Caco-2 (cell line): Measurements from ENCODE around the gene PPIH. TPM values are rescaled to one million over a fixed set of nuclear protein-coding genes. Genes with fewer than 3 reads are reported as not detected.
A peak's percentile ranks its signal among the peaks of the same experiment; 100 is the strongest.

ENCODE experiments used
- BruUV-seq: library from RNA; stranded (reverse); fragments of 400-500 nt; replicated peaks from 2 replicates; lab custom pipeline; 2021; lab: Mats Ljungman, UMichigan
- CTCF ChIA-PET: fragments of 300-600 bp; sonication (Branson Sonifier 250); formaldehyde crosslinking; loops from one replicate; lab custom pipeline; 2022; ENCODE audit warnings: antibody characterized with exemption; lab: Charles Lee
- POLR2A ChIA-PET: fragments of 300-600 bp; sonication (Branson Sonifier 250); formaldehyde crosslinking; loops from one replicate; lab custom pipeline; 2022; ENCODE audit warnings: antibody characterized with exemption; lab: Charles Lee
- DNase-seq, 2 experiments: peaks; one replicate each; pipeline versions ENCODE4 v3.0.0 to v3.0.0-alpha.2; 2020 to 2022
- H3K27me3 ChIP-seq: replicated peaks from 2 replicates; pipeline ENCODE4 v1.6.0; 2011; ENCODE audit warnings: low read length; ENCODE audit not compliant: control insufficient read depth, insufficient read depth
- H3K36me3 ChIP-seq: 2 replicates; pipeline ENCODE4 v1.5.1; 2011; ENCODE audit warnings: low read length; ENCODE audit not compliant: control insufficient read depth, insufficient read depth
- H3K4me1 ChIP-seq: fragments of 250-450 bp; sonication (Bioruptor Pico); 2 replicates; pipeline ENCODE4 v1.5.1; 2020; ENCODE audit warnings: mild to moderate bottlenecking
- H3K4me3 ChIP-seq: 2 replicates; pipeline ENCODE4 v1.5.1; 2011; ENCODE audit warnings: low read depth, mild to moderate bottlenecking, control low read depth, low read length
- H3K9me3 ChIP-seq: fragments of 250-450 bp; sonication (Bioruptor Pico); 2 replicates; pipeline ENCODE4 v1.5.1; 2020; ENCODE audit warnings: mild to moderate bottlenecking, moderate library complexity
- H3K27ac Mint-ChIP-seq: one replicate; pipeline ENCODE4 v1.8.0; 2022; ENCODE audit warnings: mixed read lengths; ENCODE audit not compliant: unreplicated experiment
- H3K27me3 Mint-ChIP-seq: one replicate; pipeline ENCODE4 v1.8.0; 2022; ENCODE audit warnings: mixed read lengths; ENCODE audit not compliant: insufficient read depth, unreplicated experiment
- H3K36me3 Mint-ChIP-seq: one replicate; pipeline ENCODE4 v1.8.0; 2022; ENCODE audit warnings: mild to moderate bottlenecking, mixed read lengths; ENCODE audit not compliant: insufficient read depth, unreplicated experiment
- H3K4me1 Mint-ChIP-seq: one replicate; pipeline ENCODE4 v1.8.0; 2022; ENCODE audit warnings: low read depth, mixed read lengths; ENCODE audit not compliant: unreplicated experiment
- H3K4me3 Mint-ChIP-seq: one replicate; pipeline ENCODE4 v1.8.0; 2022; ENCODE audit warnings: mild to moderate bottlenecking, moderate library complexity, mixed read lengths; ENCODE audit not compliant: unreplicated experiment
- H3K9me3 Mint-ChIP-seq: one replicate; pipeline ENCODE4 v1.8.0; 2022; ENCODE audit warnings: mixed read lengths; ENCODE audit not compliant: unreplicated experiment
- intact Hi-C: fragments of 100-400 bp; cut with micrococcal nuclease; formaldehyde crosslinking; loops from one replicate; pipeline ENCODE4 v1.10.0; 2022; ENCODE audit not compliant: unreplicated experiment
- total RNA-seq: library from RNA; stranded (reverse); gene quantifications from 2 replicates; pipeline ENCODE4 v1.2.3, GENCODE V29; 2022
- TF ChIP-seq, protein P1 (sequence below), 2 experiments: fragments of 200-600 bp in 1 of 2; IDR thresholded peaks; 1 replicate in 1 of 2; 2 replicates in 1 of 2; pipeline versions ENCODE4 v1.5.1 to v1.8.0; 2011 to 2022; ENCODE audit warnings: antibody characterized with exemption in 1 of 2, control low read depth in 1 of 2, inconsistent platforms in 1 of 2, low read depth in 1 of 2, low read length in 1 of 2, mild to moderate bottlenecking in 1 of 2, moderate library complexity in 1 of 2; ENCODE audit not compliant: insufficient read depth in 1 of 2, severe bottlenecking in 1 of 2, unreplicated experiment in 1 of 2

PPIH gene
- total RNA-seq, 1 experiment from 2014 or later = 54.7 TPM

DNA sequence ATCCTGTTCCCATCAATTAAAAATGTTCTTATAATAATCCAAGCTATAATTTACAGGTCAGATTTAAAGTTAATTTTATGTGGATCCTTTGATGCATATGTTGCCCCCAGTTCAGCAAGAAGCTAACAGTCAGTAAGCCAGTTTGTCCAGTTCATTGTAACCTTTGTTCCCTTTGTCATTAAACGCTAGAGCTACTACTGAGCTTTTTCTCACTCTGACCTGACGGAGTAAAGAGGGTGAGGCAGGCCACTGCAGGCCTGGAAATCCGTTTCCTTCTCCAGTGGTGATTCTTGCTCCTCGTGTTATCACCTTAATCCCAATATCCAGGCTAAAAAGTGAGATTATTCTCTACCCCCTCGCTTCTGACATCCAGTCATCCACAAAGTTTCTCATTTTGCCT is 34.2 kb downstream of the PPIH start:
- H3K9me3 ChIP-seq = no peaks in the 10 kb centered on the region
- ChIA-PET CTCF (interaction anchor here (0.6 to 1.0 kb wide), 4 partner anchors 10 to 81 kb away, joined by 3 to 5 read pairs (median 4); partner anchors contain the start of genes C1orf50, P3H1 and YBX1), POLR2A (interaction anchor here (0.9 to 2.0 kb wide), 2 partner anchors 10 to 74 kb away, joined by 4 to 20 read pairs; partner anchors contain the start of genes C1orf50, P3H1 and YBX1)
- TF ChIP-seq, protein P1, sequence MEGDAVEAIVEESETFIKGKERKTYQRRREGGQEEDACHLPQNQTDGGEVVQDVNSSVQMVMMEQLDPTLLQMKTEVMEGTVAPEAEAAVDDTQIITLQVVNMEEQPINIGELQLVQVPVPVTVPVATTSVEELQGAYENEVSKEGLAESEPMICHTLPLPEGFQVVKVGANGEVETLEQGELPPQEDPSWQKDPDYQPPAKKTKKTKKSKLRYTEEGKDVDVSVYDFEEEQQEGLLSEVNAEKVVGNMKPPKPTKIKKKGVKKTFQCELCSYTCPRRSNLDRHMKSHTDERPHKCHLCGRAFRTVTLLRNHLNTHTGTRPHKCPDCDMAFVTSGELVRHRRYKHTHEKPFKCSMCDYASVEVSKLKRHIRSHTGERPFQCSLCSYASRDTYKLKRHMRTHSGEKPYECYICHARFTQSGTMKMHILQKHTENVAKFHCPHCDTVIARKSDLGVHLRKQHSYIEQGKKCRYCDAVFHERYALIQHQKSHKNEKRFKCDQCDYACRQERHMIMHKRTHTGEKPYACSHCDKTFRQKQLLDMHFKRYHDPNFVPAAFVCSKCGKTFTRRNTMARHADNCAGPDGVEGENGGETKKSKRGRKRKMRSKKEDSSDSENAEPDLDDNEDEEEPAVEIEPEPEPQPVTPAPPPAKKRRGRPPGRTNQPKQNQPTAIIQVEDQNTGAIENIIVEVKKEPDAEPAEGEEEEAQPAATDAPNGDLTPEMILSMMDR (IDR thresholded peaks at IDR 0.05; ENCODE audit: insufficient read depth in 1 of 2, low read depth in 1 of 2, low read length in 1 of 2, severe bottlenecking in 1 of 2, unreplicated experiment in 1 of 2) = no peak
- no peak overlapping the region for H3K4me3 ChIP-seq
- peak in 1 of 2 experiments; percentile 49 for DNase-seq
- peak overlapping the region; percentile 61 for H3K4me3 Mint-ChIP-seq
- peak overlapping the region; percentile 60 for H3K27ac Mint-ChIP-seq
- intact Hi-C loops = no loop called here
- H3K36me3 ChIP-seq = no peaks in the 10 kb centered on the region
- peaks cover 38% of the 10 kb centered on the region for H3K4me1 ChIP-seq
- BruUV-seq = no TSS peak
- no peaks in the 10 kb centered on the region for H3K27me3 Mint-ChIP-seq
- H3K27me3 ChIP-seq = no peaks in the 10 kb centered on the region
- peaks cover 57% of the 10 kb centered on the region for H3K36me3 Mint-ChIP-seq
- peaks cover 26% of the 10 kb centered on the region for H3K4me1 Mint-ChIP-seq
- no peaks in the 10 kb centered on the region for H3K9me3 Mint-ChIP-seq

- Histone ChIP-seq H3K4me1 (peaks cover 38% of the 10 kb centered on the region), H3K4me3 (no peak overlapping the region), H3K27me3 (no peaks in the 10 kb centered on the region), H3K36me3 (no peaks in the 10 kb centered on the region), H3K9me3 (no peaks in the 10 kb centered on the region)
- intact Hi-C loops = no loop called here
- Mint-ChIP-seq H3K4me3 (peak overlapping the region; percentile 61), H3K9me3 (no peaks in the 10 kb centered on the region), H3K27me3 (no peaks in the 10 kb centered on the region), H3K36me3 (peaks cover 57% of the 10 kb centered on the region), H3K4me1 (peaks cover 26% of the 10 kb centered on the region), H3K27ac (peak overlapping the region; percentile 60)
- no TSS peak for BruUV-seq
- TF ChIP-seq, protein P1 (IDR thresholded peaks at IDR 0.05; ENCODE audit: insufficient read depth in 1 of 2, low read depth in 1 of 2, low read length in 1 of 2, severe bottlenecking in 1 of 2, unreplicated experiment in 1 of 2) = no peak
- ChIA-PET POLR2A (interaction anchor here (0.9 to 2.0 kb wide), 2 partner anchors 10 to 74 kb away, joined by 4 to 20 read pairs; partner anchors contain the start of genes C1orf50, P3H1 and YBX1), CTCF (interaction anchor here (0.6 to 1.0 kb wide), 4 partner anchors 11 to 82 kb away, joined by 3 to 5 read pairs (median 4); partner anchors contain the start of genes C1orf50, P3H1 and YBX1)
- DNase-seq = no peak
Measured at GRCh38 chr1:42692911-42693310, 34.7 kb downstream of the PPIH start.

DNA sequence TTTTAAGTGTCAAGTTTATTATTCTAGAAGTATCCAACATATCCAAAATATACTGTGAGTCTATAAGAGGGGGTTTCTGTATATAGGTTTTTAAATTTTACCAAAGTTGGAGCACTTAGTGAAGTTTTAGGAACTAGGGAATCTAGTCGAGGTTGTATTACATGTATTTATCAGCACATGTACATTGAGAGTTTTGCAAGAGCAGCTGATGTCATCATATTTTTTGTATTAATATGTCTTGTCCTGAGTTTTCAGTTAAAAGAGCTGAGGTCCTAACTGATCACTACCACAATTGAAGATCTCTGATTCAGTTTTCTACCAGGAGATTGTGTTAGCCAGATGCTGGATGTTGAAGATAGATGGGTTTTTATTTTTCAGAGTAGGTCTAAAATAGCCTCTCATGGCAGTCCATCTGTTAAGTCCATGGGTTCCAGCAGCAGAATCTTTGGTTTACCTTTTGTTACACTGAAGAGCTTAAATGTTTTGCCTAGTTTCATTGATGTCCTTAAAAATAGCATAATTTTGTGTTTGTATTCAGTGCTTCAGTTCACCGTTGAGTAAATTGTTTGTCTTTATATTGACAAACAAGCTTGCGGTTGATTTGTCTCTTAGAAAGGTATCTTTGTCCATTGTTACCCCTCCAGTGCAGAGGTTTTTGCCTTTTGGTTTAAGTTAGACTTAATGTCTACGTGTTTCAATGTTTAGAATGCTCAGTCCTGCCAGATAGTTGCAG is 40.0 kb downstream of the PPIH start:
- Histone ChIP-seq H3K27me3 (no peaks in the 10 kb centered on the region), H3K4me1 (peaks cover 5% of the 10 kb centered on the region), H3K9me3 (no peaks in the 10 kb centered on the region), H3K4me3 (no peak overlapping the region), H3K36me3 (peaks cover 3% of the 10 kb centered on the region; the same call in 1 of the 2 replicates)
- H3K4me1 Mint-ChIP-seq = peaks cover 7% of the 10 kb centered on the region
- H3K27me3 Mint-ChIP-seq = no peaks in the 10 kb centered on the region
- intact Hi-C loops = no loop called here
- H3K9me3 Mint-ChIP-seq = no peaks in the 10 kb centered on the region
- peaks cover 95% of the 10 kb centered on the region for H3K36me3 Mint-ChIP-seq
- DNase-seq = no peak
- TF ChIP-seq, protein P1 (IDR thresholded peaks at IDR 0.05; ENCODE audit: insufficient read depth in 1 of 2, low read depth in 1 of 2, low read length in 1 of 2, severe bottlenecking in 1 of 2, unreplicated experiment in 1 of 2) = no peak
- CTCF ChIA-PET = no interaction called here
- POLR2A ChIA-PET = no interaction called here
- no TSS peak for BruUV-seq
- no peak overlapping the region for H3K4me3 Mint-ChIP-seq
- H3K27ac Mint-ChIP-seq = no peak overlapping the region
